Measurements from ENCODE around the gene MAN1C1. TPM values are rescaled to one million over a fixed set of nuclear protein-coding genes. Genes with fewer than 3 reads are reported as not detected.
A peak's percentile ranks its signal among the peaks of the same experiment; 100 is the strongest.

MAN1C1 gene
- total and polyA plus RNA-seq, 9 of the 15 experiments (the other 6 are each of a cell fraction or from before 2014, with no cell fraction given): 0.04 to 0.44 (median 0.10) TPM; not detected in 3

- TF ChIP-seq LCOR (CRISPR knock-in tag; IDR thresholded peaks at IDR 0.05) (peak; percentile 79), PHB (CRISPR knock-in tag; IDR thresholded peaks at IDR 0.05) (no peak), ESRRA (IDR thresholded peaks at IDR 0.05; ENCODE audit: borderline replicate concordance, low read depth) (peak; percentile 46; the same call in 1 of the 2 replicates), RBFOX2 (IDR thresholded peaks at IDR 0.05; ENCODE audit: low read depth, low read length) (peak; percentile 45), TCF15 (CRISPR knock-in tag; IDR thresholded peaks at IDR 0.05) (0 out of 2 replicates have a peak, but pooled peaks have one; percentile 1), CC2D1A (IDR thresholded peaks at IDR 0.05) (peak; percentile 88), EGR1 (conservative IDR thresholded peaks at IDR 0.05) (0 out of 2 replicates have a peak, but pooled peaks have one; percentile 21)
These were observed 194.0 kb downstream of the MAN1C1 start (continued) for GRCh38 chr1:25810341-25811299.

- peak overlapping the region in 1 of 2 experiments; percentile 57; a peak in 2 of 4 replicates for H3K9ac ChIP-seq (ENCODE audit: insufficient read depth in 1 of 2, low read depth in 2 of 2, low read length in 2 of 2)
- H3K27me3 ChIP-seq (ENCODE audit: control insufficient read depth in 2 of 2, insufficient read depth in 2 of 2, low read length in 2 of 2): no peaks in the 10 kb centered on the region
- no peaks in the 10 kb centered on the region for H3K9me1 ChIP-seq (ENCODE audit: control insufficient read depth, insufficient read depth, low read length)
- no peak overlapping the region for H2AFZ ChIP-seq (ENCODE audit: low read depth, low read length)
- no peak overlapping the region for H3K4me3 ChIP-seq
- in situ Hi-C loops (cut with MboI): loop anchor here (10.0 kb wide), 1 partner anchor 407 kb away; no protein-coding TSS in a partner anchor
- no peaks in the 10 kb centered on the region for H3K9me3 ChIP-seq (replicated peaks; ENCODE audit: control insufficient read depth, insufficient read depth, low read depth, low read length)
- intact Hi-C loops (cut with micrococcal nuclease): loop anchor here (2.0 kb wide), 1 partner anchor 203 kb away; no protein-coding TSS in a partner anchor
- peaks cover 4% of the 10 kb centered on the region; the same call in 1 of the 2 replicates for H4K20me1 ChIP-seq (replicated peaks; ENCODE audit: control insufficient read depth, insufficient read depth, low read length)
- no peak overlapping the region for H3K27ac ChIP-seq (ENCODE audit: extremely low read depth, low read depth, low read length)
- WGBS (ENCODE audit: insufficient coverage, low coverage, missing lambda C conversion rate): 44% methylated on average over 13 of the region's 13 CpGs
- FAIRE-seq: no peak
- ChIA-PET POLR2A (interaction anchor here (0.6 to 1.6 kb wide), 5 partner anchors 13 to 912 kb away, joined by 3 to 4 read pairs (median 3); no protein-coding TSS in a partner anchor), CTCF (ENCODE audit: low intra/inter-chr PET ratio) (interaction anchor here (1.7 kb wide), 1 partner anchor 202 kb away, joined by 14 read pairs; no protein-coding TSS in a partner anchor)
- no peak overlapping the region for H3K4me2 ChIP-seq (ENCODE audit: insufficient read depth, low read length)
- no TSS peak for BruUV-seq (replicated peaks)
- no peaks in the 10 kb centered on the region for H3K79me2 ChIP-seq (ENCODE audit: control insufficient read depth, insufficient read depth, low read length)
- no peak for ATAC-seq
- peaks cover 2 to 57% of the 10 kb centered on the region in 2 experiments; a peak in 3 of 5 replicates for H3K4me1 ChIP-seq (replicated peaks in 1 of 2; ENCODE audit: control insufficient read depth in 2 of 2, insufficient read depth in 2 of 2, low read length in 2 of 2)
- DNase-seq (ENCODE audit: extremely low read depth in 1 of 4, low spot score in 3 of 4): no peak
- TF ChIP-seq RBFOX2 (IDR thresholded peaks at IDR 0.05; ENCODE audit: low read depth, low read length): peak; percentile 7; the same call in 1 of the 2 replicates
- TF ChIP-seq ZNF764 (CRISPR knock-in tag; IDR thresholded peaks at IDR 0.05; ENCODE audit: low read depth): no peak
- 0 out of 2 replicates have a peak, but pooled peaks have one; percentile 7 for TF ChIP-seq STAG1 (CRISPR knock-in tag; IDR thresholded peaks at IDR 0.05; ENCODE audit: borderline replicate concordance)
- no peak for TF ChIP-seq ZNF436 (CRISPR knock-in tag; IDR thresholded peaks at IDR 0.05)
- peak; percentile 55; the same call in 1 of the 2 replicates for TF ChIP-seq POLR2G (IDR thresholded peaks at IDR 0.05; ENCODE audit: low read depth, low read length)
- peaks cover 4% of the 10 kb centered on the region; the same call in 1 of the 3 replicates for H3K36me3 ChIP-seq (ENCODE audit: control insufficient read depth, insufficient read depth, low read length)
These were observed 194.9 kb downstream of the MAN1C1 start for GRCh38 chr1:25811384-25812082.
